ENCODE results near the gene TMBIM1. TPM values are rescaled to one million over a fixed set of nuclear protein-coding genes. Genes with fewer than 3 reads are reported as not detected.
A peak's percentile ranks its signal among the peaks of the same experiment; 100 is the strongest.

TMBIM1 gene, protein sequence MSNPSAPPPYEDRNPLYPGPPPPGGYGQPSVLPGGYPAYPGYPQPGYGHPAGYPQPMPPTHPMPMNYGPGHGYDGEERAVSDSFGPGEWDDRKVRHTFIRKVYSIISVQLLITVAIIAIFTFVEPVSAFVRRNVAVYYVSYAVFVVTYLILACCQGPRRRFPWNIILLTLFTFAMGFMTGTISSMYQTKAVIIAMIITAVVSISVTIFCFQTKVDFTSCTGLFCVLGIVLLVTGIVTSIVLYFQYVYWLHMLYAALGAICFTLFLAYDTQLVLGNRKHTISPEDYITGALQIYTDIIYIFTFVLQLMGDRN
- total RNA-seq = 109 and 165 TPM in 2 replicates

DNA sequence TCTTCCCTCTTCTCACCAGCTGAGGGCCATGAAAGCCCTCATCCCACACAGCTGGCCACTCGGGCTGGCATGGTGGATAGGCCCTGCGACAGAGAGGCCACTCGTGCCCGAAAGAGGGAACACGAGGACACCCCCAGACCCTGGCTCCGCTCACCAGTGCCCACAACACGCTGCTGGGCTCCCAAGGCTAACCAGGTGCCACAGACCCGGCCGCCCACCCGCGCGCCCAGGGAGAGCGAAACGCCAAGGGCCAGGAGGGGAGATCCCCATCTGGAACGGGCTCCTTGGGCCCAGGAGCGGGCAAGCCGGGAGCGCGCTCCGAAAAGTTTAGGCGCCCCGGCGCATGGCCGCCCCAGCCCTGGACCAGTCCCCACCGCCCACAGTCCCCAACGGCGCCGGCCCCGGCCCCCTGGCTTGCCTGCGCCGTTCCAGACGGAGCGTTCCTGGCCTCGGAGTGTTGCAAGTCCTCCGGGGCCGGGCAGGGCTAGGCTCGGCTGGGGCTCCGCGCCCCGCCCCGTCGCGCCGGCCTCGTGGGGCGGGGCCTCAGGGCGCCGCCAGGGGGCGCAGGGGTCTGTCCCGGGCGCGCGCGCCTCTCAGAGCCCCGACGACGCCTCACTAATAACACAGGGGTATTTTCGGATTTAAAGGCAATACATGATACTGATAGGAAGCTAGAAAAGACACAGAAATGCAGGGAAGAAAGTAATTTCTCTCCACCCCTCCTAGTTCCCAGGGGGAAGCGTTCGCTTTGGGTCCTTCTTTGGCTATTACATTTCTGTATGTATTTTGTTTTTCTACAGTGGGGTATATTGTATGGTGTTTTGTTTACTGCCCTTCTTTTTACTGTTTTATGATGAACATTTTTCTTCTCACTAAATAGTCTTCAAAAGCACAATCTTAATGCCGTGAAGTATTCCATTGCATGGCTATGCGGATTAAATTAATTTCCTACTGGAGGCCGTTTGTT lies at the start of gene TMBIM1:
TSS of gene TMBIM1 (minus strand) at position 456 of the 967 bp plus-strand sequence. CDS start 10,362 bp downstream, outside the sequence.
- peak within 1 kb of the TSS; percentile 72 for H3K4me3 ChIP-seq (ENCODE audit: low read depth, low read length)
- TF ChIP-seq, protein P1, sequence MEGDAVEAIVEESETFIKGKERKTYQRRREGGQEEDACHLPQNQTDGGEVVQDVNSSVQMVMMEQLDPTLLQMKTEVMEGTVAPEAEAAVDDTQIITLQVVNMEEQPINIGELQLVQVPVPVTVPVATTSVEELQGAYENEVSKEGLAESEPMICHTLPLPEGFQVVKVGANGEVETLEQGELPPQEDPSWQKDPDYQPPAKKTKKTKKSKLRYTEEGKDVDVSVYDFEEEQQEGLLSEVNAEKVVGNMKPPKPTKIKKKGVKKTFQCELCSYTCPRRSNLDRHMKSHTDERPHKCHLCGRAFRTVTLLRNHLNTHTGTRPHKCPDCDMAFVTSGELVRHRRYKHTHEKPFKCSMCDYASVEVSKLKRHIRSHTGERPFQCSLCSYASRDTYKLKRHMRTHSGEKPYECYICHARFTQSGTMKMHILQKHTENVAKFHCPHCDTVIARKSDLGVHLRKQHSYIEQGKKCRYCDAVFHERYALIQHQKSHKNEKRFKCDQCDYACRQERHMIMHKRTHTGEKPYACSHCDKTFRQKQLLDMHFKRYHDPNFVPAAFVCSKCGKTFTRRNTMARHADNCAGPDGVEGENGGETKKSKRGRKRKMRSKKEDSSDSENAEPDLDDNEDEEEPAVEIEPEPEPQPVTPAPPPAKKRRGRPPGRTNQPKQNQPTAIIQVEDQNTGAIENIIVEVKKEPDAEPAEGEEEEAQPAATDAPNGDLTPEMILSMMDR (conservative IDR thresholded peaks at IDR 0.05; ENCODE audit: low read depth, low read length) = peak; percentile 60
- DNase-seq (ENCODE audit: low read depth) = no peak

DNA sequence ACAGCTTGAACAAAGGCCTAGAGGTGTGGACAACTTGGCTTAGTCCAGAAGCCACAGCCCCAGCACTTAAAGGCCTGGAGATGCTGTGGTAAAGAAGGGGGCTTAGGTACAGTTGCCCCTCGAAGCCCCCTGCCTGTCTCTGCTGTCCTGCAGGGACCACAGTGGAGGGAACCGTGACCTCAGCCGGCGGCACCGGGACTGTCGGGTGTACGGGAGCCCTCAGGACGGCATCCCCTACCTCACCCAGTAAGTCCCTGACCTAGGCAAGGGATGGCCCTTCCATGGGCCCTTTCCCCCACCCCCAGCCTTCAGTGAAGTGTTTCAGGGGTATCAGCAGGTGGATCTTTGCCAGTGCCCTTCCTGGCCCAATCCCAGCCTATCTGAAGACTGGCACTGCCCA lies 49.1 kb upstream of the TMBIM1 start:
- TF ChIP-seq, protein P1 (conservative IDR thresholded peaks at IDR 0.05; ENCODE audit: low read depth, low read length) = no peak
- H3K4me3 ChIP-seq (ENCODE audit: low read depth, low read length) = no peak overlapping the region
- no peak for DNase-seq (ENCODE audit: low read depth)

DNA sequence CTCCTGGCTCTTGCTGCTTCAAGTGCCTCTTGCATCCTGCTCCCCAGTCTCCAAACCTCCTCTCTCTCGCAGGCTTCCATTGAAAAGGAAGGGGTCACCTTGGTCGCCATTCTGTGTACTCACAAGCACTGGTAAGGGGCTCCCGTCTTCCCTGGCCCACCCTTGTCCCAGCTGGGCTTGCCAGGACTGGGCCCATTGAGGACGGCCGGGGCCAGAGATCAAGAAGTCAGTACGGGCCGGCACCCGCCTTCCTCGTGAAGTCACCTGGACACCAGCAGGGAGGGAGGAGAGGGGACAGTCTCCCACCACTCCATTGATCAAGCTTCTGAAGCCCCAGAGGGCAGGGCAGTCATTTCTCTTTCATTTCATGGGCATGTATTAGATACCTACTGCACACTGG lies 48.4 kb upstream of the TMBIM1 start:
- TF ChIP-seq, protein P1 (conservative IDR thresholded peaks at IDR 0.05; ENCODE audit: low read depth, low read length) = no peak
- DNase-seq (ENCODE audit: low read depth) = no peak
- H3K4me3 ChIP-seq (ENCODE audit: low read depth, low read length) = no peak overlapping the region

DNA sequence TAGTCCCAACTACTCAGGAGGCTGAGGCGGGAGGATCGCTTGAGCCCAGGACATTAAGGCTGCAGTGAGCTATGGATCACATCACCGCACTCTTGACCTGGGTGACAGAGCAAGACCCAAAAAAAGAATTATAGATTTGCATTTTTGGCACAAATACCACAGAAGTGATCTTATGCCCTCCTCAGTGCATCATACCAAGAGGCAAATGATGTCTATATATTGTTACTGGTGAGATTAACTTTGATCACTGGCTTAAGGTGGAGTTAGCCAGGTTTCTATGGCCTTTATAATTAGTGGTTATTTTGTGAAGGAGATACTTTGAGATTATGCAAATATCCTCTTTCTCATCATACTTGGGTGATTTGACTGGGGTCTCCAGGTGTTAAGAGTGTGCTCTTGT lies 42.2 kb upstream of the TMBIM1 start:
- no peak for DNase-seq (ENCODE audit: low read depth)
- H3K4me3 ChIP-seq (ENCODE audit: low read depth, low read length) = no peak overlapping the region
- TF ChIP-seq, protein P1 (conservative IDR thresholded peaks at IDR 0.05; ENCODE audit: low read depth, low read length) = no peak

DNA sequence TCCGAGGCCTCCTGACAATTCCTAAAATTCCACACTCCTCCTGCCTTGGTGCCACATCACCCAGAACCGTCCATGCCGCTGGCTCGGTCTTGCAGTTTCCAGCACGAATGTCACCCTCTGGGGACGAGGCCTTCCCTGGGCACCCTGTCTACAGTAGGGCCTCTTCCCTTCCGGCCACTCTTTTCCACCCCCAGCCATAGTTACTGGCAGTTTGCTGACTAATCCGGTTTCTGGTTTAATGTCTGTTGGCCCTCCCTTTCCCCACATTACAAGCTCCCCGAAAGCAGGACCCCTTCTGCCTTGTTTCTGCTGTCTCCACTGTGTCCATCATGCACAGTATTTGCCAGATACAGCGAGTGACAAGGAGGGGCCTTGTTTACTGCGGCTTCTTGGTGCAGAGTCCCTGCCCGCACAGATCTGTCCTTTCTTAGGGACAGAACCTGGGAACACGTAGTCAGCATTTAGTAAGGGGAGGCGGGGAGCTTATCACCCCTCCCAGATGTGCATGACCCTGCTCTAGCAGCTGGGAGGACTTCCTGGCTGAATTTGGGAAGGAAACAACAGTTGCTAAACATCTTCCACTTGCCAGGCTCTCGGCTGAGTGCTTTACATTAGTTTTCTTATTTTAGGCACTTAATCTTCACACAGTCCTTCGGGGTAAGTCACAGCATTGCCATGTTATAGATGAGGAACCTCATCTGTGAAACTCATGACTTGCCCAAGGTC lies 40.8 kb upstream of the TMBIM1 start:
- no peak overlapping the region for H3K4me3 ChIP-seq (ENCODE audit: low read depth, low read length)
- DNase-seq (ENCODE audit: low read depth) = no peak
- TF ChIP-seq, protein P1 (conservative IDR thresholded peaks at IDR 0.05; ENCODE audit: low read depth, low read length) = no peak

DNA sequence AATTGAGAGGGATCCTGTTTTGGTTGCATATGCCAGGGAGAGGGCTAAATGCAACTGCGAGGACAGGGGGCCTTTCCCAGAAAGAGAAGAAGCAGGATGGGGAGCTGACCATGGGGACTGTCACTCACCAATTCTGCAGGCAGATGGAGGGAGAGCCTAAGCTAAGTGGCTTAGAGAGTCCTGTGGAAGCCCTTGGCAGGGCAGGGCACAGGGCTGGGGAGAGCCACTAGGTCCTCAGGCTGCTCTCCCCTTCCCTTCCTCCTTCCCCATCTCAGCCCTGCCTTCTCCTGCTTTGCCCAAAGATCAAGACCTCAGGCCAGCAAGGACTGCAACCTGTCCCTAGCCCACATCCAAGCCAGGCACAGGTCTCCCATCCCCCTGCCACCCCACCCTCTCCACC lies 40.0 kb upstream of the TMBIM1 start:
- TF ChIP-seq, protein P1 (conservative IDR thresholded peaks at IDR 0.05; ENCODE audit: low read depth, low read length) = no peak
- H3K4me3 ChIP-seq (ENCODE audit: low read depth, low read length) = no peak overlapping the region
- no peak for DNase-seq (ENCODE audit: low read depth)

Data from epithelial cell of proximal tubule (primary cell).